Lower leg skin (tissue), 4 donors: Measurements from ENCODE around the gene CHTF18. TPM values are rescaled to one million over a fixed set of nuclear protein-coding genes. Genes with fewer than 3 reads are reported as not detected.
"Not testable (repeated sequence)": the region's sequence is repeated elsewhere in the genome, so short reads cannot be mapped to it uniquely, and the experiment has no call there.

Source experiments
- DNase-seq, 2 donors: peaks; one replicate each; pipeline ENCODE4 v3.0.0-alpha.2; 2019; ENCODE audit warnings: low spot score in 2 of 2
- H3K4me3 ChIP-seq: fragments of 200-600 bp; sonication (generic); 2 replicates; pipeline ENCODE4 v1.5.1; 2017; ENCODE audit warnings: mild to moderate bottlenecking, low read depth; ENCODE audit not compliant: poor library complexity, severe bottlenecking
- CTCF ChIP-seq, 3 donors: fragments of 450-650 bp; IDR thresholded peaks; one replicate each; pipeline ENCODE4 v1.5.1; 2016; ENCODE audit warnings: antibody characterized with exemption in 3 of 3, mild to moderate bottlenecking in 3 of 3, moderate library complexity in 2 of 3
- POLR2A ChIP-seq, 2 donors: fragments of 450-650 bp; IDR thresholded peaks; one replicate each; pipeline ENCODE4 v1.6.1; 2016 to 2017; ENCODE audit warnings: antibody characterized with exemption in 2 of 2, mild to moderate bottlenecking in 1 of 2, moderate library complexity in 1 of 2
- WGBS, 2 donors: methylation state at CpG; one replicate each; pipeline ENCODE4 v1.1.5; 2018; 5-methylcytosine and 5-hydroxymethylcytosine counted together
- intact Hi-C: fragments of 100-400 bp; cut with DNase I; formaldehyde crosslinking; loops from one replicate; pipeline ENCODE4 v1.15.0; 2023; ENCODE audit warnings: low total_unique reads
- total RNA-seq, 4 donors: library from RNA; depleted of rRNA; stranded (reverse); fragments of >200 nt; gene quantifications; one replicate each; pipeline ENCODE4 v1.1.0, GENCODE V29; 2016

CHTF18 gene
- total RNA-seq, 4 donors from 2014 or later, result 4.6 to 23.4 (median 12.2) TPM

GRCh38 chr16:770411-770810 is 18.0 kb upstream of the CHTF18 start:
- DNase-seq, result no peak
- TF ChIP-seq CTCF (IDR thresholded peaks at IDR 0.05) (no peak), POLR2A (IDR thresholded peaks at IDR 0.05) (no peak)
- WGBS, 2 donors, result 75% methylated on average over 4 of the region's 13 CpGs; no CpG with 5 or more reads in 1 of the 2 donors
- intact Hi-C loops, result no loop called here
- no peak overlapping the region for H3K4me3 ChIP-seq

- no peak for DNase-seq
- intact Hi-C loops, result no loop called here
- no peak for TF ChIP-seq CTCF (IDR thresholded peaks at IDR 0.05)
- TF ChIP-seq POLR2A (IDR thresholded peaks at IDR 0.05), result no peak
- no peak overlapping the region for H3K4me3 ChIP-seq
- WGBS, 2 donors, result 85 to 90% methylated on average over 16 to 18 of the region's 18 CpGs
These were observed 15.5 kb upstream of the CHTF18 start for GRCh38 chr16:772959-773358.

GRCh38 chr16:774086-775001 is 14.1 kb upstream of the CHTF18 start:
- WGBS, 2 donors, result 77 to 86% methylated on average over 29 to 38 of the region's 46 CpGs
- intact Hi-C loops, result no loop called here
- H3K4me3 ChIP-seq, result no peak overlapping the region
- TF ChIP-seq CTCF (IDR thresholded peaks at IDR 0.05) (no peak), POLR2A (IDR thresholded peaks at IDR 0.05) (no peak)
- DNase-seq, result no peak

- intact Hi-C loops, result no loop called here
- H3K4me3 ChIP-seq, result no peak overlapping the region
- WGBS, 2 donors, result 53 to 61% methylated on average over 25 to 35 of the region's 36 CpGs
- TF ChIP-seq CTCF (IDR thresholded peaks at IDR 0.05) (no peak), POLR2A (IDR thresholded peaks at IDR 0.05) (no peak)
- DNase-seq, result no peak
These were observed 13.1 kb upstream of the CHTF18 start for GRCh38 chr16:775236-775796.

GRCh38 chr16:776298-776697 is 12.1 kb upstream of the CHTF18 start:
- 88 to 93% methylated on average over 10 of the region's 10 CpGs for WGBS, 2 donors
- DNase-seq, intact Hi-C loops, H3K4me3 ChIP-seq: not testable (repeated sequence)

- TF ChIP-seq POLR2A (IDR thresholded peaks at IDR 0.05) (no peak), CTCF (IDR thresholded peaks at IDR 0.05) (no peak)
- 83 to 87% methylated on average over 9 of the region's 9 CpGs for WGBS, 2 donors
- no peak for DNase-seq
- H3K4me3 ChIP-seq, result no peak overlapping the region
- intact Hi-C loops, result no loop called here
These were observed 11.6 kb upstream of the CHTF18 start for GRCh38 chr16:776824-777223.
